SJSA1 (cell line): ENCODE data around the gene PPP1R3G. TPM values are rescaled to one million over a fixed set of nuclear protein-coding genes. Genes with fewer than 3 reads are reported as not detected.

Experiments
- DNase-seq, 2 experiments: peaks; one replicate each; pipeline ENCODE4 v3.0.0-alpha.2; 2015 to 2020; ENCODE audit warnings: low spot score in 2 of 2, low read depth in 1 of 2
- H3K27ac ChIP-seq: fragments of 250-450 bp; sonication (Bioruptor Pico); 2 replicates; pipeline ENCODE4 v1.5.1; 2020; ENCODE audit warnings: mild to moderate bottlenecking, moderate library complexity
- H3K27me3 ChIP-seq: fragments of 250-450 bp; sonication (Bioruptor Pico); replicated peaks from 2 replicates; pipeline ENCODE4 v1.5.1; 2020; ENCODE audit warnings: mild to moderate bottlenecking, moderate library complexity
- H3K36me3 ChIP-seq: fragments of 250-450 bp; sonication (Bioruptor Pico); 2 replicates; pipeline ENCODE4 v1.5.1; 2020; ENCODE audit warnings: mild to moderate bottlenecking
- H3K4me1 ChIP-seq: fragments of 250-450 bp; sonication (Bioruptor Pico); replicated peaks from 2 replicates; pipeline ENCODE4 v1.6.1; 2021; ENCODE audit warnings: mild to moderate bottlenecking
- H3K4me3 ChIP-seq: fragments of 250-450 bp; sonication (Bioruptor Pico); 2 replicates; pipeline ENCODE4 v1.5.1; 2020; ENCODE audit warnings: mild to moderate bottlenecking
- H3K9me3 ChIP-seq: fragments of 250-450 bp; sonication (Bioruptor Pico); replicated peaks from 2 replicates; pipeline ENCODE4 v1.5.1; 2020; ENCODE audit warnings: mild to moderate bottlenecking
- total RNA-seq: library from RNA; depleted of rRNA; stranded (reverse); fragments of >200 nt; shearing (Covaris generic); gene quantifications from 2 replicates; pipeline ENCODE4 v1.2.3, GENCODE V29; 2014

Gene PPP1R3G
- total RNA-seq, 1 experiment from 2014 or later = 0.32 TPM

DNA sequence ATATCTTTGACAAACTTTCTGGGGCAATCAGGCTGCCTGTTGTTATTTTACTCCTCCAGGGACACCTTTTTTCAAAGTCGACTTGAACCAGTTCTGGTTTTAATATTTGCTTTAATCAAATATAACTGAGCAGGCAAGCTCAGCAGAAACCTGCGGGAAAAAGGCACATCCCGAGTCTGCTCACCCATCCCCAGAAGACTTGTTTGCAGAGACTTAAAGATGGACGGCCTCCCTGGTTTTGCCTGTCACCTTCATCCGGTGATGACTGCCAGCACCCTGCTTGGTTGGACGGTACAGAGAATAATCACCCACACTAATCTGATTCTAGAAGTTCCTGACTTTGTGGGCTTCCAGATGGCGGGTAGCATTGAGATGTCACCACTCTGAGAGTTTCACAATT, 36.8 kb downstream of the PPP1R3G start:
- no peaks in the 10 kb centered on the region for H3K9me3 ChIP-seq
- peaks cover 19% of the 10 kb centered on the region for H3K4me1 ChIP-seq
- no peaks in the 10 kb centered on the region for H3K36me3 ChIP-seq
- no peaks in the 10 kb centered on the region for H3K27me3 ChIP-seq
- DNase-seq = no peak
- no peak overlapping the region for H3K27ac ChIP-seq
- no peak overlapping the region for H3K4me3 ChIP-seq

DNA sequence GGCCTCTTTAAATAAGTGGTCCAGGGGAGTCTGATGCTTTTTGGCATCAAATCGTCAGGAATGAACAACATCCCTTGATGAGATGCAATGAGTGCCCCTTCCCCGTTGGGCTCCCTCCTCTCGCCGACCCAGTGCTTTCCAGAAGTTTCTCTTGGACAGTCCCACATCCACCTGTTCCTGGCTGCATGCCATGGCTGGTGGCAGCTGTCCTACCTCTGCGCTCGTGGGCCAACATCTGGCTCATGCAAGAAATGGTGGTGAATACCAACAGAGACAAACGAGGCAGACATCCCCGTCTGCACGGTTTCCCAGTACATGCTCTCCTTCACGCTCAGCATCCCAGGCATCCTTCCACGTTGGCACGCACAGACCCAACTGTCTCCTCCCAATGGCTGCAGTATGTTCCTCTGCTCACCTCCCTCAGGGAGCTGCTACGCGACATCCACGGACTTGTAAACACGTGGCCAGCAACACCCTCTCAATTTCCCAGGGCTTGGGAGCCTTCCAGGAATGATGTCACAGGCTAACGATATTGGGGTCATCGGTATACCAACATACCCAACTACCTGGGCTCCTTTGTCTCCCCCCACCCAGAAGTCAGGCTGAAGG, 37.5 kb downstream of the PPP1R3G start:
- no peaks in the 10 kb centered on the region for H3K36me3 ChIP-seq
- no peak overlapping the region for H3K4me3 ChIP-seq
- H3K27ac ChIP-seq = no peak overlapping the region
- H3K27me3 ChIP-seq = no peaks in the 10 kb centered on the region
- no peak for DNase-seq
- no peaks in the 10 kb centered on the region for H3K9me3 ChIP-seq
- peaks cover 19% of the 10 kb centered on the region for H3K4me1 ChIP-seq

DNA sequence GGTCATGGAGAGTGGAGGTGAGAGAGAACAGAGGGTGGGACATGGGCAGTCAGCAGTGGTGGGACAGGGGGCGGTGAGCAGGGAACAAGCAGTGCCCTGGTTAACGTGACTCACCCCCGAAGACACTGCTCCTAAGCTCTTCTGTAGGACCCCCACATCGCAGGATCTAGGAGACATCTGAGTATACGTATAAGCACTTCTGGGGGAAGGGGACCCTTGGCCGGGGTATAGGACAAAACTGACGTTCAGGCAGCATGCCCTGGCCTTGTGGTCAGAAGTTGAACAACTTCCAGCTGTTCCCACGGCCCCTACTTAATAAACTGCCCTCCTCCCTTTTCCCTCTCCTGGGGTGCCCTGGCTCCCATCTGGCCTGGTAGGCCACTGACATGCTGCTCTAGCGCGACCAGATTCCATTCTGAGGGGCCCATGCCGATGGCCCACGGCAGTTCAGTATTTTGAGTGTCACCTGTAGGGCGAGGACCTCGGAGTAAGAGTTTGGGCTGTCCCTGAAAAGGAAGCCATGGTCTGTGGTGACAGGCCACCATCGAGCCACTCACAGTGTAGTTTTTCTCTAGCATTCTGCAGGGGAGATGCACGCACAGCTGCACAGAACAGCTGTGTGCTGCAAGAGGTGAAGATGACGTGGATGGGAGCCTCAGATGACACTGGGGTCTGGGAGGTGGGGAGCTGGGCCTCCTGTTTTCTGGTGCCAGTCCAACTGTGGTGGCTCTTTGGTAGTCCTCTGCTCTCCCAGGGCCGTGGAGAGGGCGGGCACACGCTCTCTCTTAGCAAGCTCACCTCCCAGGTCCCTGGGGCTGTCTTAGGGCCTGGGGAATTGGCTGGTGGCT, 38.4 kb downstream of the PPP1R3G start:
- Histone ChIP-seq H3K4me3 (no peak overlapping the region), H3K4me1 (peaks cover 19% of the 10 kb centered on the region), H3K27ac (no peak overlapping the region), H3K9me3 (no peaks in the 10 kb centered on the region), H3K27me3 (no peaks in the 10 kb centered on the region), H3K36me3 (no peaks in the 10 kb centered on the region)
- no peak for DNase-seq

DNA sequence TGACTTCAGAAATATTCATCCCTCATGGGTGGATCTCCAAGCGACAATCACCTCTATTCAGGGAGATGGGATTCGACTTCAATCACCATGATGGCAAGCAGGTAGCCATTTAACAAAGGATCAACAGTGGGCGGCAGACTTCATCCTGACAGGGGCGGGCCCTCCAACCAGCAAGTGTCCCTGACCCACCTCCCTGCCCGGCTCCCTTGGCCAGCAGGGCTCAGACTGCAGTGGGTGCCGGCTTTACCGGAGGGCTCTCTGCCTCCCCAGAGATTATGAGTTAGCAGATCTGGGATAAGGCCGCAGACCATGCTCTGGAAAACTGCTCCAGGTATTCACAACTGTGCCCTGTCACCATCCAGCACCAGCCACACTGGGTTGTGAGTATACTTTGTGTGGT, 39.4 kb downstream of the PPP1R3G start:
- no peak overlapping the region for H3K4me3 ChIP-seq
- no peaks in the 10 kb centered on the region for H3K9me3 ChIP-seq
- peaks cover 19% of the 10 kb centered on the region for H3K4me1 ChIP-seq
- H3K36me3 ChIP-seq = no peaks in the 10 kb centered on the region
- H3K27me3 ChIP-seq = no peaks in the 10 kb centered on the region
- H3K27ac ChIP-seq = no peak overlapping the region
- DNase-seq = no peak

- no peaks in the 10 kb centered on the region for H3K27me3 ChIP-seq
- no peaks in the 10 kb centered on the region for H3K9me3 ChIP-seq
- peaks cover 19% of the 10 kb centered on the region for H3K4me1 ChIP-seq
- H3K4me3 ChIP-seq = no peak overlapping the region
- DNase-seq = peak; percentile 18 to 55
- no peaks in the 10 kb centered on the region for H3K36me3 ChIP-seq
- no peak overlapping the region for H3K27ac ChIP-seq
These were observed 40.2 kb downstream of the PPP1R3G start for GRCh38 chr6:5125152-5126006.

GRCh38 chr6:5126214-5126613, 41.1 kb downstream of the PPP1R3G start:
- Histone ChIP-seq H3K27me3 (no peaks in the 10 kb centered on the region), H3K4me1 (peaks cover 19% of the 10 kb centered on the region), H3K9me3 (no peaks in the 10 kb centered on the region), H3K36me3 (no peaks in the 10 kb centered on the region), H3K4me3 (no peak overlapping the region), H3K27ac (no peak overlapping the region)
- DNase-seq = peak in 1 of 2 experiments; percentile 25

GRCh38 chr6:5127106-5127687, 42.1 kb downstream of the PPP1R3G start:
- no peak overlapping the region for H3K4me3 ChIP-seq
- H3K27me3 ChIP-seq = no peaks in the 10 kb centered on the region
- H3K4me1 ChIP-seq = peaks cover 19% of the 10 kb centered on the region
- H3K36me3 ChIP-seq = no peaks in the 10 kb centered on the region
- no peaks in the 10 kb centered on the region for H3K9me3 ChIP-seq
- H3K27ac ChIP-seq = no peak overlapping the region
- no peak for DNase-seq

GRCh38 chr6:5128351-5128750, 43.2 kb downstream of the PPP1R3G start:
- no peaks in the 10 kb centered on the region for H3K9me3 ChIP-seq
- no peaks in the 10 kb centered on the region for H3K27me3 ChIP-seq
- no peak for DNase-seq
- H3K27ac ChIP-seq = no peak overlapping the region
- H3K36me3 ChIP-seq = no peaks in the 10 kb centered on the region
- H3K4me1 ChIP-seq = peaks cover 19% of the 10 kb centered on the region
- H3K4me3 ChIP-seq = no peak overlapping the region

DNA sequence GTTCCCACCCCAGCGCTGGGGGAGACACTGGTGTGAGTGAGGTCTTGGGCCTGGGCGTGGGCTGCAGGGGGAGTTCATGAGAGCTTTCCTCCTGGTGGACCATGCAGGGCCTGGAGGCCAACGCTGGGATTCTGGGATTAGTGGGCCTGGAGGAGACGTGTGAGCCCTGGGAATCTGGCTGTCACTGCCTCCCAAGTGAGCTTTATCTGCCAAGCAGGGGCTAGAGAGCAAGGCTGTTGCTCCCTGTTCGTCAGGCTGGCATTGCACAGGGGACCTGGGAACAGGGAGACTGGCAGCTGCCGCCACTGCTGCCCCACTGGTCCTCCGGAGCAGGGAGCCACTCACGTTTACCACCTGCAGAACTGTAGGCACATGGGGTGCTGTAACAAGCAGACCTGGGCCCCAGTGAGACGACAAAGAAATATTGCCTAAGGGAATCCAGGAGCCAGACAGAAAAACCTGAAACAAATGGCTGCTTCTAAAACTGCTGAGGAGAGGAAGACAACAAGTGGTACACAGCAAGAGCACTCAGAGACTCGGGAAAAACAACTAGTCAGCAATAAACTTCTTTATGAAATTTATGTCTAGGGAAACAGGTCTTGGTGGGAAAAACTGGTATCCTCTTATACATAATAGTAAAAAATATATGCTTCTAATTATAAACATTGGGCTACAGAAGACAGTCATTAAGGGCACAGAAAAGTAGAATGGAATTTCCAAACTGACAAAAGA, 45.2 kb downstream of the PPP1R3G start:
- no peaks in the 10 kb centered on the region for H3K36me3 ChIP-seq
- peaks cover 14% of the 10 kb centered on the region for H3K4me1 ChIP-seq
- H3K4me3 ChIP-seq = no peak overlapping the region
- H3K27me3 ChIP-seq = no peaks in the 10 kb centered on the region
- H3K27ac ChIP-seq = no peak overlapping the region
- H3K9me3 ChIP-seq = no peaks in the 10 kb centered on the region
- DNase-seq = no peak

GRCh38 chr6:5132731-5133130, 47.6 kb downstream of the PPP1R3G start:
- no peak overlapping the region for H3K4me3 ChIP-seq
- DNase-seq = no peak
- H3K9me3 ChIP-seq = no peaks in the 10 kb centered on the region
- H3K4me1 ChIP-seq = no peaks in the 10 kb centered on the region
- no peaks in the 10 kb centered on the region for H3K27me3 ChIP-seq
- H3K27ac ChIP-seq = no peak overlapping the region
- no peaks in the 10 kb centered on the region for H3K36me3 ChIP-seq

GRCh38 chr6:5133943-5134342, 48.8 kb downstream of the PPP1R3G start:
- no peak overlapping the region for H3K27ac ChIP-seq

GRCh38 chr6:5135788-5136376, 50.7 kb downstream of the PPP1R3G start:
- Histone ChIP-seq H3K27ac (no peak overlapping the region), H3K4me3 (no peak overlapping the region), H3K9me3 (no peaks in the 10 kb centered on the region), H3K36me3 (no peaks in the 10 kb centered on the region), H3K4me1 (no peaks in the 10 kb centered on the region), H3K27me3 (no peaks in the 10 kb centered on the region)
- peak in 1 of 2 experiments; percentile 28 for DNase-seq

More at GRCh38 chr6:5133943-5134342, 48.8 kb downstream of the PPP1R3G start:
- DNase-seq = no peak
- no peaks in the 10 kb centered on the region for H3K4me1 ChIP-seq
- no peaks in the 10 kb centered on the region for H3K27me3 ChIP-seq
- H3K36me3 ChIP-seq = no peaks in the 10 kb centered on the region
- H3K4me3 ChIP-seq = no peak overlapping the region
- no peaks in the 10 kb centered on the region for H3K9me3 ChIP-seq

GRCh38 chr6:5136851-5137250, 51.7 kb downstream of the PPP1R3G start:
- Histone ChIP-seq H3K4me1 (no peaks in the 10 kb centered on the region), H3K9me3 (no peaks in the 10 kb centered on the region), H3K27me3 (no peaks in the 10 kb centered on the region), H3K36me3 (no peaks in the 10 kb centered on the region), H3K4me3 (no peak overlapping the region), H3K27ac (no peak overlapping the region)
- no peak for DNase-seq
